Astrocyte of the spinal cord (primary cell): ENCODE results near the gene GOLGA7B.

Source experiments
- DNase-seq: peaks from one replicate; pipeline ENCODE4 v3.0.0; 2011; ENCODE audit warnings: low read depth, low spot score
- H3K4me3 ChIP-seq: 2 replicates; pipeline ENCODE4 v1.5.1; 2011; ENCODE audit warnings: low read depth, mild to moderate bottlenecking, low read length, moderate library complexity
- CTCF ChIP-seq: IDR thresholded peaks from 2 replicates; pipeline ENCODE4 v1.5.1; 2012; ENCODE audit warnings: low read depth, mild to moderate bottlenecking, low read length, inconsistent platforms
- in situ Hi-C: cut with HindIII; loops from 2 replicates; pipeline ENCODE4 v1.10.0; 2017; ENCODE audit warnings: low sequenced_read_pairs

The GOLGA7B gene

GRCh38 chr10:97870990-97871389 is 21.3 kb downstream of the GOLGA7B start:
- H3K4me3 ChIP-seq: no peak overlapping the region
- in situ Hi-C loops: no loop called here
- DNase-seq: no peak
- TF ChIP-seq CTCF: no peak

GRCh38 chr10:97873569-97873968 is 23.9 kb downstream of the GOLGA7B start:
- no peak for TF ChIP-seq CTCF
- no peak overlapping the region for H3K4me3 ChIP-seq
- DNase-seq: no peak
- in situ Hi-C loops: no loop called here

GRCh38 chr10:97874332-97874731 is 24.7 kb downstream of the GOLGA7B start:
- TF ChIP-seq CTCF: no peak
- no peak overlapping the region for H3K4me3 ChIP-seq
- in situ Hi-C loops: no loop called here
- DNase-seq: no peak

DNA sequence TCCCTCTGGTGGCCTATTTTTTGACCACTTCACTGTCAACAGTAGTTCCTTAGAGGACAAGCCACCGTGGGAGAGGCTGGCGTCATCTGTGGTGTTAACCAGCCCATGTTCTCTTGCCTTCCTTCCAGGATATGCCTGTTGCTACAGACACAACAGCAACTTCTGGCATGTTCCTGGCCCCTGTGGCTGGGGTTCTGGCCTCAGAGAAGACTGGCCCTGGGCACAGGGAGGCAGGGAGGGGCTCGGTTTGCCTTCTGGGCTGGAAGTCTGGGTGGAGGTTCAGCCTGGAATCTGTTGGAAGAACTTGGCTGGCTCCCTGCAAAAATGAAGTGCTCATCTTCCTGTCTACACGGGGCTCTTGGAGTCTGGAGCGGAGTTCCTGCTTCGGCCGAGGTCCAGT is 25.7 kb downstream of the GOLGA7B start:
- in situ Hi-C loops: no loop called here
- no peak for TF ChIP-seq CTCF
- no peak overlapping the region for H3K4me3 ChIP-seq
- DNase-seq: no peak

DNA sequence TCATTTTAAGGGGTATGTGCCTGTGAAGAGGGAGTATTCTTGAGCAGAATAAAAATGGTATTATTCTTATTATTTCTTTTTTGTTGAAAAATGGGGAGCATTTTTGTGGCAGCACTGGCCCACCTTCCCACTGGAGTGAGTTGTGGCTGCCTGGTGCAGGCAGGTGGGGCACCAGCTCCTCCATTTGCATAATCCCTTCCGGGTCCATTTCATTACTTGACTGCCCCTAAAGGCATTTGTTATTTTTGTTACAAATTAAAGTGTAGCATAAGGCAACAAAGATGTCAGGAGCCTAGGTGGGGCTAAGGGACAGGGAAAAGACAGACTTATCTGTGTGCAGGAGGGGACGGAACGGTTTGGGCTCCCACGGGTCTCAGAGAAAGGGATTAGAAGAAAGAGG is 26.8 kb downstream of the GOLGA7B start:
- no peak for TF ChIP-seq CTCF
- in situ Hi-C loops: no loop called here
- no peak for DNase-seq
- no peak overlapping the region for H3K4me3 ChIP-seq

DNA sequence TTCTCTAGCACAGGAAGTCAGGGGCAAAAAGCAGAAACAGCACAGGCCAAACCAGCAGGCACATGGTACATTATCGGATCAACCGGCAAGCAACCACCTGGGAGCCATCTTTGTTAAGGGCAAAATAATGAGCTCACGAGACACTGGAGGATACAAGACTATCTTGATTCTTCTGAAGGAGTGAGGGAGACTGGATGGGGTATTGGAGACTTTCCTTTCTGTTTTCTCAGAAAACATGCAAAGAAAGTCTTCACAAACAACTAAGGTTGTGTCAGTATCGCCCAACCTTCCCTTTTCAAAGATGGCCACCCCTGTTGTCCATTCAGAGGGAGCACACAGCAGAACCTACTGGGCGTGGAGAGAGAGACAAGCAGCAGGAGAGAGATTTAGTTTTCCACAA is 29.6 kb downstream of the GOLGA7B start:
- no peak for TF ChIP-seq CTCF
- no peak overlapping the region for H3K4me3 ChIP-seq
- DNase-seq: no peak
- in situ Hi-C loops: no loop called here

- in situ Hi-C loops: no loop called here
- no peak for DNase-seq
- TF ChIP-seq CTCF: no peak
- H3K4me3 ChIP-seq: no peak overlapping the region
These were observed 30.5 kb downstream of the GOLGA7B start for GRCh38 chr10:97880109-97880508.
